Measurements from ENCODE around the gene AASDH.

- TF ChIP-seq CTCF (IDR thresholded peaks at IDR 0.05; ENCODE audit: low read depth, low read length) (no peak), MYC (IDR thresholded peaks at IDR 0.05; ENCODE audit: low read depth, low read length) (no peak), POLR2A (IDR thresholded peaks at IDR 0.05; ENCODE audit: extremely low read depth, insufficient read length) (no peak), MAX (IDR thresholded peaks at IDR 0.05; ENCODE audit: low read depth, low read length) (no peak)
These were observed 69.5 kb downstream of the AASDH start for GRCh38 chr4:56317749-56318148.
